Activated naive CD4-positive, alpha-beta T cell treated with anti-CD3 and anti-CD28 coated beads, Interleukin-2, amount 50 U/mL, for 16 hours (primary cell): ENCODE measurements around the gene FHIP1A.
A peak's percentile ranks its signal among the peaks of the same experiment; 100 is the strongest.
"Not testable (repeated sequence)": the region's sequence is repeated elsewhere in the genome, so short reads cannot be mapped to it uniquely, and the experiment has no call there.

ENCODE experiments used
- DNase-seq: peaks from one replicate; pipeline ENCODE4 v3.0.0-alpha.2; 2020

Gene FHIP1A

GRCh38 chr4:151408630-151409469 lies at the start of gene FHIP1A:
Gene FHIP1A (plus strand): TSS chr4:151409176. CDS start chr4:151566260, 157,084 bp downstream.
- peak; percentile 88 for DNase-seq

- no peak for DNase-seq
Measured at GRCh38 chr4:151359576-151359975, 49.4 kb upstream of the FHIP1A start.

- no peak for DNase-seq
Measured at GRCh38 chr4:151361126-151361525, 47.9 kb upstream of the FHIP1A start.

- no peak for DNase-seq
Measured at GRCh38 chr4:151361966-151362365, 47.0 kb upstream of the FHIP1A start.

DNA sequence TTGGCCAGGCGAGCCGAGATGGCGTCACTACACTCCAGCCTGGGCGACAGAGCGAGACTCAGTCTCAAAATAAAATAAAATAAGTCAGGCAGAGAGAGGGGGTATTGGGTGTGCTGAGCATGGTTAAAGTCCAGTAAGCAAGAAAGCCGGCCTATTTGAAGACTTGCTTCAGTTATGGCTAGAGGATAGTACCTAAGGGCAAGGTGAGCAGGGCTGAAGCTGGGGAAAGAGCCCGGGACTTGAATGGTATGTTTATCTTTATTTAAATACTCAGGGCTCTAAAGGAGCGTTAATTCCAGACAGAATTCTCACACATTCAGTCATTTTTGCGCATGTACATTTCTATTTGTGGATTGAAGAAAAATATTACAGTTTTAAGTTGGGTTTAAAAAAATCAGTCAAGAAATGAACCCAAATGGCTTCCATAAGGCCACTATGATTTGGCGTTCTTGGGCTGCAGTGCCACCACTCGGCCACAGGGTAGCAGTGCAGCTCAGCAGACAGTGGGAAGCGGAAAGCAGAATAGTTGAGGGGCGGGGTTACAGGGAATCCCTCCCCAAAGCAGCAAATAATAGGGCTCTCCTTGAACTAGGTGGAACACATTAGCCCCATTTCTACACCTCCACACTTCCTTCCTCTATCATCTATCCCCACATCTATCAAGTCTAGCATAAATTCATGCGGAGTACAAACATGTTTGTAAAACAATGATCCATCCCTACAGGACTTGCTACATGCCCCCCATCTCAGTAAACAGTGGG lies 46.4 kb upstream of the FHIP1A start:
- DNase-seq: peak; percentile 83

GRCh38 chr4:151376540-151376939 lies 32.4 kb upstream of the FHIP1A start:
- no peak for DNase-seq

- DNase-seq: no peak
Measured at GRCh38 chr4:151389311-151389710, 19.7 kb upstream of the FHIP1A start.

GRCh38 chr4:151389799-151390198 lies 19.2 kb upstream of the FHIP1A start:
- DNase-seq: not testable (repeated sequence)

DNA sequence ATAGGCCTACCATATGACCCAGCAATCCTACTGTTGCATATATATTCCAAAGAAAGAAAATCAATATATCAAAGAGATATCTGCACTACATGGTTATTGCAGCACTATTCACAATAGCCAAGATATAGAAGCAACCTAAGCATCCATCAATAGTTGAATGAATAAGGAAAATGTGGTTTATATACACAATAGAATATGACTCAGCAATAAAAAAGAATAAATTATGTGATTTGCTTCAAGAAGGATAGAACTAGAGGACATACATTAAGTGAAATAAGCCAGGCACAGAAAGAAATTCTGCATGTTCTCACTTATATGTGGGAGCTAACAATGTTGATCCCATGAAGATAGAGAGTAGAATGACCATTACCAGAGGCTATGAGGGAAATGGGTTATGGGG lies 13.1 kb upstream of the FHIP1A start:
- no peak for DNase-seq

DNA sequence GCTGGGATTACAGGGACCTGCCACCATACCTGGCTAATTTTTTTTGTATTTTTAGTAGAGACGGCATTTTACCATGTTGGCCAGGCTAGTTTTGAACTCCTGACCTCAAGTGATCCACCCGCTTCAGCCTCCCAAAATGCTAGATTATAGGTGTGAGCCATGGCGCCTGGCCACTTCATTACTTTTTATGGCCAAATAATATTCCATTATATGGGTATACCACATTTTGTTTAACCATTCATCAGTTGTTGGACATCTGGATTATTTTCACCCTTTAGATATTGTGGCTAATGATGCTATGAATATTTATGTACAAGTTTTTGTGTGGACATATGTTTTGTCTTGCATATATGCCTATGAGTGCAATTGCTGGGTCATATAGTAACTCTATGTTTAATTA lies 8.6 kb upstream of the FHIP1A start:
- DNase-seq: no peak

- no peak for DNase-seq
Measured at GRCh38 chr4:151401739-151402138, 7.2 kb upstream of the FHIP1A start.

DNA sequence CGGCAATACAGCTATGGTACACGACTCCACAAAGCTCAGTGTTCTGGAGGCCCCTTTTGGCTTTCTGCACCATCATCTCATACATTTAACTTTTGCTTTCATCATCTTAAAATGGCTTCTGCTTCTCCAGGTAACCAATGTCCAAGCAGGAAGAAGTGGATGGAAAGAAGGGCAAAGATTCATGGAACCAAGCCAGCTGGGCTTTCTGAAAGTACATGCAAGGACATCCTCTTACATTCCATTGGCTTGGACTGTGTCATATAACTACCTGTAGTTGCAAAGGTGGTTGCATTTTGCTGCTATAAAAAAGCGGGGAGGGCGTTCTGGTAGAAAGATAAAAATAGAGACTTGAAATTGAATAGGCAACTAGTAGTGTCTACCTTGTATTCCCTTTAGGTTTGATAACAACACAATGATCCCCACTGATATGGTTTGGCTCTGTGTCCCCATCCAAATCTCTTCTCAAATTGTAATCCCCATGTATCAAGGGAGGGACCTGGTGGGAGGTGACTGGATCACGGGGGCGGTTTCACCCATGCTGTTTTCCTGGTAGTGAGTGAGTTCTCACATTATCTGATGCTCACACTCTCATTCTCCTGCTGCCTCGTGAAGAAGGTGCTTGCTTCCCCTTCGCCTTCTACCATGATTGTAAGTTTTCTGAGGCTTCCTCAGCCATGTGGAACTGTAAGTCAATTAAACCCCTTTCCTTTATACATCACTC lies 6.7 kb upstream of the FHIP1A start:
- no peak for DNase-seq

GRCh38 chr4:151403656-151404055 lies 5.3 kb upstream of the FHIP1A start:
- no peak for DNase-seq

GRCh38 chr4:151404802-151405201 lies 4.2 kb upstream of the FHIP1A start:
- DNase-seq: not testable (repeated sequence)

DNA sequence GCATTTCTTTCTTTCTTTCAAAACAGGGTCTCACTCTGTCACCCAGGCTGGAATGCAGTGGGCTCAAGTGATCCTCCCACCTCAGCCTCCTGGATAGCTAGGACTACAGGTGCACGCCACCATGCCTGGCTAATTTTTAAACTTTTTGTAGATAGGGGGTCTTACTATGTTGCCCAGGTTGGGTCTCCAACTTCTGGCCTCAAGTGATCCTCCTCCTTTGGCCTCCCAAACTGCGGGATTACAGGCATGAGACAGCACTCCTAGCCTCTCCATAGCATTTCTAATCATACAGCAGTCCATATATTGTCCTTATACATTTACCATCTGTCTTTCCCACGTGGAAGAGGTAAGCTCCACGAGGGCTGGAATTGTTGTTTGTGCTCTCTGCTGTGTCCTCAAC lies 2.0 kb upstream of the FHIP1A start:
- no peak for DNase-seq

- DNase-seq: peak; percentile 16
Measured at GRCh38 chr4:151407466-151408379, 1.3 kb upstream of the FHIP1A start.

GRCh38 chr4:151408380-151408629 lies 671 bp upstream of the FHIP1A start:
- no peak for DNase-seq

GRCh38 chr4:151409470-151410313 lies 716 bp downstream of the FHIP1A start:
- peak; percentile 18 for DNase-seq

DNA sequence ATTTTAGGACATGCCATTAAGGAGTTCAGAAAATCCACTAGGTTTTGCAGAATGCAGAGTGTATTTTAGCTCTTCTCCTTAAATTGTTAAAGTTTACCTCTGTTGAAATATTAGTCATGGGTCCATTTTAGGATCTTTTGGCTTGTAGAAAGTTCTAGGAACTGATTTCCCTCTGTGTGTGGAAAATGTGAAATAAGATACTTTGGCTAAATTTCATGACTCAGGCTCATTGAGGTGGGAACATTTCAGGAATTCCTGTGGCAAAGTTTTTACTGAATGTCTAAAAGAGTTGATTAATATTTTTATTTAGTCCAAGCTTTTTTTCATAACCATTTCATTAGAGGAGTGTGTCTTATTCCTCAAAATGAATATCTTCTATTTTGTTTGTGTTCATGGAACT lies 7.0 kb downstream of the FHIP1A start:
- DNase-seq: no peak

DNA sequence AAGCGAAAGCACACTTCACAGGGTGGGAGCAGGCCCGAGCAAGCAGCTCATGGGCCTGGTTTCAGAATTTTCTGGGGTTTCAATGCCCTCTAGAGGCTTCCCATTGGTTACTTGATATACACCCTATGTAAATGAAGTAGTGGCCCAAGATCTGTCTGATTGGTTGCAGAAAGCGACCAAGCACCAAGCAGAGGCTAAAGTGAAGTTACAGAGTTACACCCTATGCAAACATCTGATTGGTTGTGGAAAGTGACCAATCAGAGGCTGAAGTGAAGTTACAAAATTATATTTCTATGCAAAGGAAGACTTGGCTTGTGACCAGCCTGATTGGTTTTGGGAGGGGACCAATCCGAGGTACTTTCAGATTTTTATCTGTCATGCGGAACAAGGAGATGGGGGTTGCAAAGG lies 8.2 kb downstream of the FHIP1A start:
- no peak for DNase-seq

GRCh38 chr4:151417766-151418376 lies 8.9 kb downstream of the FHIP1A start:
- DNase-seq: no peak
